Activated CD4-positive, alpha-beta T cell treated with anti-CD3 and anti-CD28 coated beads, Interleukin-2, amount 10 ng/mL, durations not matched to agents 24 days and 14 days (primary cell): ENCODE measurements around the gene SPACDR. TPM values are rescaled to one million over a fixed set of nuclear protein-coding genes. Genes with fewer than 3 reads are reported as not detected.
"Not testable (repeated sequence)": the region's sequence is repeated elsewhere in the genome, so short reads cannot be mapped to it uniquely, and the experiment has no call there.

Experiments
- DNase-seq: peaks from one replicate; pipeline ENCODE4 v3.0.0; 2022
- H3K27ac Mint-ChIP-seq: one replicate; pipeline ENCODE4 v1.8.0; 2022; ENCODE audit warnings: mild to moderate bottlenecking, mixed read lengths
- H3K27me3 Mint-ChIP-seq: one replicate; pipeline ENCODE4 v1.8.0; 2022; ENCODE audit warnings: mixed read lengths
- H3K36me3 Mint-ChIP-seq: one replicate; pipeline ENCODE4 v1.8.0; 2022; ENCODE audit warnings: low read depth, mild to moderate bottlenecking, mixed read lengths
- H3K4me1 Mint-ChIP-seq: one replicate; pipeline ENCODE4 v1.8.0; 2021; ENCODE audit warnings: mixed read lengths
- H3K4me3 Mint-ChIP-seq: one replicate; pipeline ENCODE4 v1.8.0; 2022; ENCODE audit warnings: mild to moderate bottlenecking, moderate library complexity, mixed read lengths
- H3K9me3 Mint-ChIP-seq: one replicate; pipeline ENCODE4 v1.8.0; 2021; ENCODE audit warnings: mixed read lengths
- intact Hi-C: fragments of 100-400 bp; cut with micrococcal nuclease; formaldehyde crosslinking; loops from one replicate; pipeline ENCODE4 v1.15.1; 2023
- total RNA-seq: library from RNA; stranded (reverse); gene quantifications from 2 replicates; pipeline ENCODE4 v1.2.3, GENCODE V29; 2022

The SPACDR gene
- total RNA-seq, 1 donor from 2014 or later = 2.9 TPM

DNA sequence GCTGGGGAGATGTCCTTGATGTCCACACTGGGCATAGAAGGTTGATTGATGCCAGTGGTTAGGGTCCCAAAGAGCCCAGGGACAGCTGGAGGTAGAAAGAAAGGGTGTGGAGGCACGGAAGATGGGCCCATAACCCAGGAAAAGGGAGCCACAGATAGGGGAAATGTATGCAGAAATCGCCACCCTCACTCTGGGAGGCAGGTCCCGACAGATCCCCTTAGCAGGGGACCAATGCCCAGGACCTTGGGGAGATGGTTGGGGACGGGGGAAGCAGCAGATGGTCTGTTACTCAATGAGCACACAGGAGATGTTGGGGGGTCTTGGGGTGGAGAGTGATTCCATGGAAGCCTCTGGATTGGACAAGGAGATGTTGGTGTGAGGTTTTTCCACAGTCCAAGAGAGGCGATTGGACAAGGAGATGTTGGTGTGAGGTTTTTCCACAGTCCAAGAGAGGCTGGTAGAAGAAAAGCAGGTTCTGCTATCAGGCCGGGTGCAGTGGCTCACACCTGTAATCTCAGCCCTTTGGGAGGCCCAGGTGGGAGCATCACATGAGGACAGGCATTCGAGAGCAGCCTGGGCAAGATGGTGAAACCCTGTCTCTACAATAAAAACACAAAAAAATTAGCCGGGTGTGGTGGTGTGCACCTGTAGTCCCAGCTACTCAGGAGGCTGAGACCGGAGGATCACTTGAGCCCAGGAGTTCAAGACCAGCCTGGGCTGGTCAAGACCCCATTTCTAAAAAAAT lies 20.8 kb downstream of the SPACDR start:
- no peak for DNase-seq
- peak overlapping the region; percentile 67 for H3K27ac Mint-ChIP-seq

DNA sequence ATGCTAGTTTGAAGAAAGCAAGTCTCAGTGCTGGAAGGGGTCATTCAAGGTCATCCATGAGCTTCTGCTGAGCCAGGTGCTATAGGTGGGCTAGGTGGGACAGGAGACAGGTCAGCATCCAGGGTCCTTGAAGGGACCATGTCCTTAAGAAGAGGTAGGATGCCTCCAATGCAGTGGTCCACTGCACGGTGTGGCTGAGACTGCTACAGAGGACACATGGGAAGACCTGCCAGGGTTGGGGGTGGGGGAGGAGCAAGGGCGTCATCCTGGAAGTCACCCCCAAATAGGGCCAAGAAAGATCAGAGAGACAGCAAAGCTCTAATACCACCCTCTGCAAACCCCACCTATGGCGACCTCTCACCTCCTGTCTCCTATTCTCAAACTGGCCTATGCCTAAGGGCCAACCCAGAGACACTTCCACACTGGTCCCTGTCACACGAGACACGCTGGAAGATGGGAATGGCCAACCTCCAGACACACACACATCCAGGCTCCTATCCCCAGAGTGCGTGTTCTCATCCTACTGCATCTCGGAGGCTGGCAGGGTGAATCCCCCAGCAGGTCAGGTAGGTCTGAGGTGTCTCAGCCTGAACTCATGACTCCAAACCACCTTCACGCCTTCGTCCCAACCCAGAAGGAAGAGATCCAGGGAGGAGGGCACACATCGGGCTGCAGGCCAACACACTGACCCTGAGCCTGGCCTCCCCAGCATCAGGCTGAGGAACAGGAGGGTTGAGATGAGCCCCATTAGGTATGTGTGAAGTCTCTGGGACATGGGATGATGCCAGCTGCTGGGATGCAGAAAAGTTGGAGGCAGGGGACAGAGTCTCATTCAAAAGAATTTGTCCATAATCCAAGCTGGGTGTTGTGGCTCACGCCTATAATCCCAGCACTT lies 22.2 kb downstream of the SPACDR start:
- no peaks in the 10 kb centered on the region for H3K27me3 Mint-ChIP-seq
- no peak overlapping the region for H3K4me3 Mint-ChIP-seq
- intact Hi-C loops = no loop called here
- H3K9me3 Mint-ChIP-seq = no peaks in the 10 kb centered on the region
- H3K4me1 Mint-ChIP-seq = peaks cover 21% of the 10 kb centered on the region
- no peak for DNase-seq
- H3K36me3 Mint-ChIP-seq = no peaks in the 10 kb centered on the region
- peak overlapping the region; percentile 13 for H3K27ac Mint-ChIP-seq

More for the DNA sequence above, 20.8 kb downstream of the SPACDR start:
- Mint-ChIP-seq H3K9me3 (no peaks in the 10 kb centered on the region), H3K4me1 (peaks cover 21% of the 10 kb centered on the region), H3K36me3 (no peaks in the 10 kb centered on the region), H3K4me3 (no peak overlapping the region), H3K27me3 (no peaks in the 10 kb centered on the region)
- intact Hi-C loops = no loop called here

DNA sequence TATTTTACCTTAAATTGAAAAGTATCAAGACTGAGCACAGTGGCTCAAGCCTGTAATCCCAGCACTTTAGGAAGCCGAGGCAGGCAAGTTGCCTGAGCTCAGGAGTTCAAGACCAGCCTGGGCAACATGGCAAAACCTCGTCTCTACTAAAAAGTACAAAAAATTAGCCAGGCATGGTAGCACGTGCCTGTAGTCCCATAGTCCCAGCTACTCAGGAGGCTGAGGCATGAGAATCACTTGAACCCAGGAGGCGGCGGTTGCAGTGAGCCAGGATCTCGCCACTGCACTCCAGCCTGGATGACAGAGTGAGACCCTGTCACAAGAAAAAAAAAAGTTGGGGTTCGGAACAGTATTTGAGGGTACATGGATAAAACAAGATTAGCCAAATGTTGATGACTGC lies 24.8 kb downstream of the SPACDR start:
- intact Hi-C loops = loop anchor here (10.0 kb wide), 1 partner anchor 436 kb away; the partner anchor contains the start of gene SRRT
- H3K27ac Mint-ChIP-seq, DNase-seq, H3K9me3 Mint-ChIP-seq, H3K27me3 Mint-ChIP-seq, H3K4me3 Mint-ChIP-seq: not testable (repeated sequence)
- peaks cover 17% of the 10 kb centered on the region for H3K36me3 Mint-ChIP-seq
- H3K4me1 Mint-ChIP-seq = peaks cover 18% of the 10 kb centered on the region

DNA sequence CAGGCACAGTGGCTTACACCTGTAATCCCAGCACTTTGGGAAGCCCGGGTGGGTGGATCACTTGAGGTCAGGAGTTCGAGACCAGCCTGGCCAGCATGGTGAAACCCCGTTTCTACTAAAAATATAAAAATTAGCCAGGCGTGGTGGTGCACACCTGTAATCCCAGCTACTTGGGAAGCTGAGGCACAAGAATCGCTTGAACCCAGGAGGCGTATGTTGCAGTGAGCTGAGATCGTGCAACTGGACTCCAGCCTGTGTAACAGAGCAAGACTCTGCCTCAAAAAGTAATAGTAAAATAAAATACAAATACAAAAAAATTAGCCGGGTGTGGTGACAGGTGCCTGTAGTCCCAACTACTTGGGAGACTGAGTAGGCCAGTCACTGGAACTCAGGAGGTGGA lies 25.3 kb downstream of the SPACDR start:
- intact Hi-C loops = loop anchor here (10.0 kb wide), 1 partner anchor 436 kb away; the partner anchor contains the start of gene SRRT
- H3K36me3 Mint-ChIP-seq = peaks cover 22% of the 10 kb centered on the region
- not testable (repeated sequence) for H3K9me3 Mint-ChIP-seq, H3K27me3 Mint-ChIP-seq, H3K27ac Mint-ChIP-seq, H3K4me3 Mint-ChIP-seq, DNase-seq
- peaks cover 22% of the 10 kb centered on the region for H3K4me1 Mint-ChIP-seq

DNA sequence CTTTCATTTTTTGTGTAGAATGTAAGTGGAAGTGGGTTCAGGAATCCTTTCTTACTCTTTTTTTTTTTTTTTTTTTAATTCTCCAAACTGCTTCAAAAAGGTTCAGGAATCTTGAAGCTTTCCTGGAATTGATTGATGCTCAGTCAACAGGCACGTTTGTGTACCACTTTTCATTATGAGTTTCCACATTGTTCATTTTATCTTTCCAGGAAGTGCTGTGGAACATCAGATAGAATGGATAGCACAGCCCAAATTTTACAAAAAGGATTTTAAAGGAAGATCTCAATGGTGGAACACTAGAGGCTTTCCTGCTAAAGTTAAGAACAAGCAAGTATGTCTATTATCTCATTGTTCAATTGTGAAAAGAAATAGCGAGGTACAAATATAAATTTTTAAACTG lies 25.9 kb downstream of the SPACDR start:
- Mint-ChIP-seq H3K27ac (no peak overlapping the region), H3K4me1 (peaks cover 26% of the 10 kb centered on the region), H3K4me3 (no peak overlapping the region), H3K27me3 (no peaks in the 10 kb centered on the region), H3K9me3 (no peaks in the 10 kb centered on the region), H3K36me3 (peaks cover 27% of the 10 kb centered on the region)
- no peak for DNase-seq
- intact Hi-C loops = loop anchor here (10.0 kb wide), 1 partner anchor 437 kb away; the partner anchor contains the start of gene SRRT

DNA sequence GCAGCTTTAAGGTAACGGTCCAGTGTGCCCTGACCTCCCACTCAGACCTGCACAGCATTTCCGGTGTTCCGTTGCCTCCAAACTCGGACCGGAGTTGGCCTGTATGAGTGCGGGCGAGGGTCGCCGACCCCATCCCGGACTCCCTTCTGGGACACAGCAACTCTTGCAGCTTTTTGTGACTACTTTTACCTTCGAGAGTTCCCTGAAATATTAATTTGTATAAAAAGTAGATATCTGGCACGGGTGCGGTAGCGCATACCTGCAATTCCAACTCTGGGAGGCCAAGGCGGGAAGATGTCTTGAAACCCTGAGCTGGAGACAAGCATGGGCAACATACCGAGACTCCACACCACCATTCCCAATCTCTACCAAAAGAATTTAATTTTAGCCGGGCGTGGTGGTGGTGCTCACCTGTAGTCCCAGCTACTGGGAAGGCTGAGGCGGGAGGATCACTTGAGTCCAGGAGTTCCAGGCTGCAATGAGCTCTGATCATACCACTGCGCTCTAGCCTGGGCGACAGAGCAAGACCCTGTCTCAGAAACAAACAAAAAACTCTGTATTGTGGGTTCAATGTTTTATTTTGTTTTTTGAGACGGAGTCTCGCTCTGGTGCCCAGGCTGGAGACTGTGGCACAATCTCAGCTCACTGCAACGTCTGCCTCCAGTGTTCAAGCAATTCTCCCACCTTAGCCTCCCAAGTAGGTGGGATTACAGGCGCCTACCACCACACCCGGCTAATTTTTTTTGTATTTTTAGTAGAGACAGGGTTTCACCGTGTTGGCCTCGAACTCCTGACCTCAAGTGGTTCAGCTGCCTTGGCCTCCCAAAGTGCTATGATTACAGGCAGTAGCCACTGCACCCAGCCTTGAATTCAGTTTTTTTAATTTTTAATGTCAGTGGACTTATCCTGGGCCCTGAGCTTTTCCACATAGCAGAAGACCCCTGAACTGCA lies 26.6 kb downstream of the SPACDR start:
- peak overlapping the region; percentile 86 for H3K4me3 Mint-ChIP-seq
- no peaks in the 10 kb centered on the region for H3K9me3 Mint-ChIP-seq
- no peaks in the 10 kb centered on the region for H3K27me3 Mint-ChIP-seq
- no peak for DNase-seq
- H3K36me3 Mint-ChIP-seq = peaks cover 35% of the 10 kb centered on the region
- intact Hi-C loops = loop anchor here (10.0 kb wide), 1 partner anchor 437 kb away; the partner anchor contains the start of gene SRRT
- peak overlapping the region; percentile 8 for H3K27ac Mint-ChIP-seq
- peaks cover 31% of the 10 kb centered on the region for H3K4me1 Mint-ChIP-seq

DNA sequence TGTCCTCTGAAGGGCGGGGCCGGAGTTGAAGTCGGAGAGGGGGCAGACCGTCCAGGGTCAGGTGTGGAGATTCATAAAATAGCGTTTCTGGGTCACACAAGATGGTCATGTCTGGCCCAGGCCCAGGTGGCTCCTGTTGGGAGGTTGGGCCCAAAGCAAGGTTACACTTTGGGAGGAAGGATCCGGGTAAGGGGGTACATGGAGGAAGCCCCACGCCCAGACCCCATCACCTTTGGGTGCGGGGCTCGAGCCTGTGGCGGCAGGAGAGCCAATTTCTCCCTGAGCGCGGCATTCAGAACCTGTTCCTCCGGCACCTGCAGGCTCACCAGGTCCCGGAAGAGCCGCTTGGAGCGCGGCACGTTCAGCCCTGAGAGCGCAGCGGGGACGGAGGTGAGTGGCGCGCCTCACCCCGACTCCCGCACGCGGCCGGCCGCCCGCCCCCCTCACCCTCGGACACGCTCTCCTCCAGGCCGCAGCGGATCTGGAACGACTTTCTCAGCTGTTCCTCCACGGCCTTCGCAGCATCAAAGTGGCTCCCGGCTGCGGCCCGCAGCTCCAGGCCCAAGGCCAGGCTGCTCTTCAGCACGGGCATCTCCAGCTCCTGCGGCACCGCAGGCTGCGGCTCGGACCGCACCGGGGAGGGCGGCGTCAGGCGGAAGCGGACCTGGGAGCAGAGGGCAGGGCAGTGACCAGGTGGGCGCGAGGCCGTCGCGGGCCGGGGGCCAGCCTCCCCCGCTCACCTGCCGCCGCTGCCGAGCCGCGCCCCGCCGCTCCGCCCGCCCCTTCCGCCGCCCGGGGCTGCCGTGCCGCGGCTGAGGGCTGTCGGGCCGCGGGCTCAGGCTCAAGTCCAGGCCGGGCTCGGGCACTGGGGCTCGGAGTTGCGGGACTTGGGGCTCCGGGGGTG lies 28.4 kb downstream of the SPACDR start:
- H3K36me3 Mint-ChIP-seq = peaks cover 44% of the 10 kb centered on the region
- H3K4me3 Mint-ChIP-seq = peak overlapping the region; percentile 90
- no peaks in the 10 kb centered on the region for H3K9me3 Mint-ChIP-seq
- DNase-seq = peak; percentile 85
- H3K27ac Mint-ChIP-seq = peak overlapping the region; percentile 89
- H3K4me1 Mint-ChIP-seq = peaks cover 41% of the 10 kb centered on the region
- H3K27me3 Mint-ChIP-seq = no peaks in the 10 kb centered on the region
- intact Hi-C loops = loop anchor here (1.0 to 10.0 kb wide), 3 partner anchors 7 to 439 kb away; partner anchors contain the start of genes FBXO24, LRCH4, SRRT and ZCWPW1

DNA sequence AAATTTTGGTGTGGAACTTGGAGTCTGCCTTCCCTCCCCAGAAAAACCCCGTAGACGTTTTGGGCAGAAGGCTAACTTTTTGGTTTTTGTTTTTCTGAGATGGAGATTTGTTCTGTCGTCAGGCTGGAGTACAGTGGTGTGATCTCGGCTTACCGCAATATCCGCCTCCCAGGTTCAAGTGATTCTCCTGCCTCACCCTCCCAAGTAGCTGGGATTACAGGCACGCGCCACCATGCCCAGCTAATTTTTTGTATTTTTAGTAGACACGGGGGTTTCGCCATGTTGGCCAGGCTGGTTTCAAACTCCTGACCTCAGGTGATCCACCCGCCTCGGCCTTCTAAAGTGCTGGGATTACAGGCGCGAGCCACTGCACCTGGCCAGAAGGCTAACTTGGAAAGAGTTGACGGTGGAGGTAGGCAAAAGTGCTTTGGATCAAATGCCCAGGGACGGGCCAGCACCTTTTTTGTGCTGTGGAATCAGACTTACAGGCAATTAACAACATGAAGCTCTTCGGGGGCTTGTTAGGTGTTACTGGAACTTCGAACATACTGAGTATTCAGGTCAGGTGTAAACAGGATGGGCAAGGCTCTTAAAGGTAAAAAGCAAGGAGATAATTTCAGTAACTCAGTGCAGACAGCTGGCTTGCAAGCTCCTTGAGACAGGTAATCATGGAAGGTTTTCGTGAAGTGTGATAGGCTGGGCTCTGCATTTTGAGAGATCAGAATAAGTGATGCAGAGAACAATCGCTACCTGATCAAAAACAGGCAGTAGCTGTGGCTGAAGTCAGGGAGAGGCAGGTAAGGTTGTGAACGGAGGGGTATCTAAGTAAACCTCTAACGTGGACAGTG lies 29.5 kb downstream of the SPACDR start:
- Mint-ChIP-seq H3K27ac (peak overlapping the region; percentile 89), H3K36me3 (peaks cover 50% of the 10 kb centered on the region), H3K4me3 (peak overlapping the region; percentile 90), H3K9me3 (no peaks in the 10 kb centered on the region), H3K4me1 (peaks cover 45% of the 10 kb centered on the region), H3K27me3 (peaks cover under 1% of the 10 kb centered on the region)
- intact Hi-C loops = loop anchor here (10.0 kb wide), 1 partner anchor 440 kb away; the partner anchor contains the start of gene SRRT
- no peak for DNase-seq

DNA sequence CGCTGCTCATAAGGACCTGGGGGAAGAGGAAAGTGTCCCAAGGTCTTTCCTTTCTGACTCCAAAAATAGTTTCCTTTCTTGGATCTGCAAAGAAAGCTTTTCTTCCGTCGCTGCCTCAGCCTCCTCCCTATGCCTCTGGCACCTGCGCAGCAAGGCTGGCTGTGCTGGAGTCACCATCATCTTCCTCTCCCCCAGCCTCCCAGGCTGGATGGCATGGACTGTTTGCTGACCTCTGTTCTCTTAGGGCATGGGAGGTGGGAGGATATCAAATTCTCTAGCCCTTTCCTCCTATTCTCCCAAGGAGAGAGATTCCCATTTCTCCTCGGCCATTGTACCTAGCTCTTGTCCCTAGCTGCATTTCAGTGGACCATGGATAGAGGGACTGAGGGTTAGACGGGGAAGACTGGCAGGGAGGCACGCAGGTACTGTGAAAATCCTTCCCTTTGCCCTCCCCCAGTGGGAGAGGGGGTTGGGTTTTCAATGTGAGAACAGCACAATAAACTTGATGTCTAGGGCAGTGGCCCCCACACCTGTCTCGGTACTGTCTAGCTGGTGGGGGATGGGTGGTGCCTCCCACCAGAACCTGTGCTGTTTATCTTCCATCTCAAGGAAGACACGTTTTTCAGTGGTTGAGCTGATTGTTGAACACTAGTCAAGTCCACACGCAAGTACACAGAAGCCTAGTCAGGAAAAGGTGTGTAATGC lies 30.3 kb downstream of the SPACDR start:
- Mint-ChIP-seq H3K36me3 (peaks cover 55% of the 10 kb centered on the region), H3K4me3 (peak overlapping the region; percentile 90), H3K27ac (peak overlapping the region; percentile 89), H3K27me3 (peaks cover 2% of the 10 kb centered on the region), H3K4me1 (peaks cover 51% of the 10 kb centered on the region), H3K9me3 (no peaks in the 10 kb centered on the region)
- no peak for DNase-seq
- intact Hi-C loops = loop anchor here (10.0 kb wide), 1 partner anchor 441 kb away; the partner anchor contains the start of gene SRRT

DNA sequence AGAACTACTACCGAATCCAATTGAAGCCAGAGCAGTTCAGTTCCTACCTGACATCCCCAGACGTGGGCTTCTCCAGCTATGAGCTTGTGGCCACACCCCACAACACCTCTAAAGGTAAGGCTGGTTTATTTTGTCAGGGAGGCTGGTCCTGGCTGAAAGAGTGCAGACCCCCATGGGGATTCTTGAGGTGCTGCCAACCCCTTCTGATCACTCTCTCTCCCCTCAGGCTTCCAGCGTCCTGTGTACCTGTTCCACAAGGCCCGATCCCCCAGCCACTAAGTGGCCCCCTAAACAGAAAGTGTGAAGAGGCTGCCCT lies 30.8 kb downstream of the SPACDR start:
- Mint-ChIP-seq H3K27me3 (peaks cover 4% of the 10 kb centered on the region), H3K4me3 (no peak overlapping the region), H3K27ac (no peak overlapping the region), H3K4me1 (peaks cover 55% of the 10 kb centered on the region), H3K9me3 (no peaks in the 10 kb centered on the region), H3K36me3 (peaks cover 58% of the 10 kb centered on the region)
- intact Hi-C loops = loop anchor here (10.0 kb wide), 1 partner anchor 442 kb away; the partner anchor contains the start of gene SRRT
- no peak for DNase-seq

DNA sequence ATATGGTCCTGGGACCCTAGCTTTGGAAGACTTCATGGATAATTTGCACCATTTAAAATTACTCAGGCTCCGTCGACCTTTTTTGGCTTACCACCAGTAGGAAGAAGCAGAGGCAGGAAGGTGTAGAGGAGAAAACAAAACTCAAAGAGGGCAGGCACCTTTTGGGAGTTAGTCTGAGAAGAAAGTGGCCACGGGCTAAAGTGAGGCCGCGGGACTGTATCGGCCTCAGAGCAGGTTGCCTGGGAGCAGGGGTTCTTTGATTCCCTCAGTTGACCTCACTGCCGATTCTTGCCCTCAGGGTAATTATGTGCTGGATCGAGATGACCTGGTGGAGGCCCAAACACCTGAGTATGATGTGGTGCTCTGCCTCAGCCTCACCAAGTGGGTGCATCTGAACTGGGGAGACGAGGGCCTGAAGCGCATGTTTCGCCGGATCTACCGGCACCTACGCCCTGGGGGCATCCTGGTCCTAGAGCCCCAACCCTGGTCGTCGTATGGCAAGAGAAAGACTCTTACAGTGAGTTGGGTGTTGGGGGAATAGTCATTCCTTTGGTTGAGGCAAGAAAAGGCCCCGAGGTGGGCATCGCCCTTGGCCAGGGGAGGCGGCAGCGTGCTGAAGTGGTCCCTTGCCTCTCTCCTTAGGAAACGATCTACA lies 31.3 kb downstream of the SPACDR start:
- Mint-ChIP-seq H3K4me3 (peak overlapping the region; percentile 95), H3K36me3 (peaks cover 58% of the 10 kb centered on the region), H3K27ac (peak overlapping the region; percentile 17), H3K27me3 (peaks cover 7% of the 10 kb centered on the region), H3K9me3 (peaks cover 3% of the 10 kb centered on the region), H3K4me1 (peaks cover 55% of the 10 kb centered on the region)
- no peak for DNase-seq
- intact Hi-C loops = loop anchor here (10.0 kb wide), 1 partner anchor 442 kb away; the partner anchor contains the start of gene SRRT
